Neural progenitor cell (in vitro differentiated cells): ENCODE results near the gene SPAG9. TPM values are rescaled to one million over a fixed set of nuclear protein-coding genes. Genes with fewer than 3 reads are reported as not detected.

Source experiments
- DNase-seq: peaks from one replicate; pipeline ENCODE4 v3.0.0-alpha.2; 2016; ENCODE audit warnings: low spot score
- H2AFZ ChIP-seq: fragments of 200-600 bp; sonication (generic); replicated peaks from 2 replicates; pipeline ENCODE4 v1.6.1; 2016; ENCODE audit warnings: antibody characterized with exemption
- H3F3A ChIP-seq: fragments of 200-600 bp; sonication (generic); 2 replicates; pipeline ENCODE4 v1.6.1; 2016; ENCODE audit warnings: antibody characterized with exemption, low read depth
- H3K27ac ChIP-seq: fragments of 200-600 bp; sonication (generic); 2 replicates; pipeline ENCODE4 v1.5.1; 2016; ENCODE audit warnings: mild to moderate bottlenecking
- H3K27me3 ChIP-seq: fragments of 200-600 bp; sonication (generic); 2 replicates; pipeline ENCODE4 v1.6.1; 2016; ENCODE audit warnings: mild to moderate bottlenecking, moderate library complexity
- H3K36me3 ChIP-seq: fragments of 200-600 bp; sonication (generic); 2 replicates; pipeline ENCODE4 v1.5.1; 2016
- H3K4me1 ChIP-seq: fragments of 200-600 bp; sonication (generic); 2 replicates; pipeline ENCODE4 v1.6.1; 2016; ENCODE audit warnings: mixed run types
- H3K4me2 ChIP-seq: fragments of 200-600 bp; sonication (generic); 2 replicates; pipeline ENCODE4 v1.6.1; 2016
- H3K4me3 ChIP-seq: fragments of 200-600 bp; sonication (generic); 2 replicates; pipeline ENCODE4 v1.5.1; 2016
- H3K79me2 ChIP-seq: fragments of 200-600 bp; sonication (generic); 2 replicates; pipeline ENCODE4 v1.6.1; 2016; ENCODE audit warnings: low read depth
- H3K9ac ChIP-seq: fragments of 200-600 bp; sonication (generic); 2 replicates; pipeline ENCODE4 v1.6.1; 2016
- H3K9me3 ChIP-seq: fragments of 200-600 bp; sonication (generic); 2 replicates; pipeline ENCODE4 v1.5.1; 2016; ENCODE audit warnings: low read depth
- H4K20me1 ChIP-seq: fragments of 200-600 bp; sonication (generic); 2 replicates; pipeline ENCODE4 v1.6.1; 2016; ENCODE audit warnings: low read depth
- H3K27ac Mint-ChIP-seq: 3 replicates; pipeline ENCODE4 v1.8.0; 2021; ENCODE audit warnings: mixed read lengths
- H3K27me3 Mint-ChIP-seq: 2 replicates; pipeline ENCODE4 v1.8.0; 2022; ENCODE audit warnings: low read depth, mild to moderate bottlenecking, inconsistent platforms, moderate library complexity, mixed read lengths; ENCODE audit not compliant: insufficient read depth
- H3K36me3 Mint-ChIP-seq: 3 replicates; pipeline ENCODE4 v1.8.0; 2021; ENCODE audit warnings: mixed read lengths
- H3K4me1 Mint-ChIP-seq: 3 replicates; pipeline ENCODE4 v1.8.0; 2021; ENCODE audit warnings: mixed read lengths
- H3K4me3 Mint-ChIP-seq: 3 replicates; pipeline ENCODE4 v1.8.0; 2021; ENCODE audit warnings: mild to moderate bottlenecking, moderate library complexity, mixed read lengths
- H3K9me3 Mint-ChIP-seq: 3 replicates; pipeline ENCODE4 v1.8.0; 2020; ENCODE audit warnings: mixed read lengths
- EZH2 ChIP-seq: fragments of 200-600 bp; sonication (generic); IDR thresholded peaks from 2 replicates; pipeline ENCODE4 v1.6.1; 2017; ENCODE audit warnings: antibody characterized with exemption, mild to moderate bottlenecking, moderate library complexity
- EZH2phosphoT487 ChIP-seq: fragments of 200-600 bp; sonication (generic); IDR thresholded peaks from 2 replicates; pipeline ENCODE4 v1.6.1; 2017; ENCODE audit warnings: antibody characterized with exemption
- total RNA-seq: library from RNA; depleted of rRNA; stranded (reverse); fragments of >200 nt; gene quantifications from 2 replicates; pipeline ENCODE4 v1.2.3, GENCODE V29; 2015; ENCODE audit warnings: low replicate concordance
- TF ChIP-seq, protein P1 (sequence below): fragments of 200-600 bp; sonication (generic); IDR thresholded peaks from 2 replicates; pipeline ENCODE4 v1.5.1; 2017; ENCODE audit warnings: antibody characterized with exemption, mild to moderate bottlenecking

SPAG9 gene
- total RNA-seq, 1 donor from 2014 or later, result 99.5 TPM

DNA sequence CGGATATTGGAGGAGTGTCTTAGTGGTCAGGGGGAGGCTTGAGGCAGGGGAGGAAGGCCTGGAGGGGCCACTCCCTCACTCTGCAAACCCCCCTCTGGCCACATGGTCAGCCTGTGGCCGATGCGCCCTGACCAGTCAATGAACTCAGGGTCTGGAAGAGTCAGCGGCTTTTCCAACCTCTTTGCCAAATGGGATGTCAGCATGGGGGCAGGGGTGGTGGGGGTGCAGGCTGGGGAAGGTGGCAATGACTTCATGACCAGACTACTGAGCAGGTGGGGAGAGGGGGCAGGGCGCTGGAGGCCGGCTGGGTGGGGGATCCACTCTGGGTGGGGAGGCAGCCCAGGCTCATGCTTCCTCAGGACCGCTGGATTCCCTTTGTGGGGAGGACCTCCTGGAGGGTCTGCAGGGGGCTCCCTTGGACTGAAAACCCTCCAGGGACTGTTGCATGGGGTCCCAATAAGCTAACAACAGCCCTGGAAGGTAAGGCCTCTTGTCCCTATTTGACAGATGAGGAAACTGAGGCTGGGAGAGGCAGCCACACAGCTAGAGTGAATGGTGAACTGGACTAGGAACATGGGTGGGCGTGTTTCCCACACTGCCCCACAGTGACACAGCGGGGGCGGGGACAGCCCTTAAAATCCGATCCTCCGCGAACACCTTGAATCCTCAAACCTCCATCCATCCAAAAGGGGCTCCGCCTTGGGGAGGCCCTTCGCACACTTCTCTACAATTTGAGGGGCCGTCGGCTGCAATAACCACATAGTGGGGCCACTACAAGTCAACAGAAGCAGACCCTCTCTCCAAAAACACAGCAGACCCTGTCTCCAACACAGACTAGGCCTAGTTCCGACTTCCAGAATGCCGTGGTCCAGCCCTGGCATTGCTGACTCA lies 173.5 kb downstream of the SPAG9 start:
- no peak for DNase-seq
- Mint-ChIP-seq H3K36me3 (no peaks in the 10 kb centered on the region), H3K27ac (no peak overlapping the region), H3K27me3 (peaks cover 13% of the 10 kb centered on the region), H3K9me3 (no peaks in the 10 kb centered on the region), H3K4me1 (peaks cover 41% of the 10 kb centered on the region), H3K4me3 (no peak overlapping the region)
- H3F3A ChIP-seq, result peaks cover 23% of the 10 kb centered on the region
- H3K27me3 ChIP-seq, result peaks cover 32% of the 10 kb centered on the region
- H3K4me1 ChIP-seq, result peaks cover 29% of the 10 kb centered on the region
- no peak overlapping the region for H3K27ac ChIP-seq
- H3K79me2 ChIP-seq, result no peaks in the 10 kb centered on the region
- no peak overlapping the region for H3K9ac ChIP-seq
- no peaks in the 10 kb centered on the region for H3K9me3 ChIP-seq
- no peak overlapping the region for H3K4me2 ChIP-seq
- no peak overlapping the region for H2AFZ ChIP-seq
- H3K4me3 ChIP-seq, result no peak overlapping the region
- no peaks in the 10 kb centered on the region for H3K36me3 ChIP-seq
- H4K20me1 ChIP-seq, result no peaks in the 10 kb centered on the region
- no peak for TF ChIP-seq EZH2
- TF ChIP-seq EZH2phosphoT487, result no peak
- TF ChIP-seq, protein P1, sequence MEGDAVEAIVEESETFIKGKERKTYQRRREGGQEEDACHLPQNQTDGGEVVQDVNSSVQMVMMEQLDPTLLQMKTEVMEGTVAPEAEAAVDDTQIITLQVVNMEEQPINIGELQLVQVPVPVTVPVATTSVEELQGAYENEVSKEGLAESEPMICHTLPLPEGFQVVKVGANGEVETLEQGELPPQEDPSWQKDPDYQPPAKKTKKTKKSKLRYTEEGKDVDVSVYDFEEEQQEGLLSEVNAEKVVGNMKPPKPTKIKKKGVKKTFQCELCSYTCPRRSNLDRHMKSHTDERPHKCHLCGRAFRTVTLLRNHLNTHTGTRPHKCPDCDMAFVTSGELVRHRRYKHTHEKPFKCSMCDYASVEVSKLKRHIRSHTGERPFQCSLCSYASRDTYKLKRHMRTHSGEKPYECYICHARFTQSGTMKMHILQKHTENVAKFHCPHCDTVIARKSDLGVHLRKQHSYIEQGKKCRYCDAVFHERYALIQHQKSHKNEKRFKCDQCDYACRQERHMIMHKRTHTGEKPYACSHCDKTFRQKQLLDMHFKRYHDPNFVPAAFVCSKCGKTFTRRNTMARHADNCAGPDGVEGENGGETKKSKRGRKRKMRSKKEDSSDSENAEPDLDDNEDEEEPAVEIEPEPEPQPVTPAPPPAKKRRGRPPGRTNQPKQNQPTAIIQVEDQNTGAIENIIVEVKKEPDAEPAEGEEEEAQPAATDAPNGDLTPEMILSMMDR, result no peak

DNA sequence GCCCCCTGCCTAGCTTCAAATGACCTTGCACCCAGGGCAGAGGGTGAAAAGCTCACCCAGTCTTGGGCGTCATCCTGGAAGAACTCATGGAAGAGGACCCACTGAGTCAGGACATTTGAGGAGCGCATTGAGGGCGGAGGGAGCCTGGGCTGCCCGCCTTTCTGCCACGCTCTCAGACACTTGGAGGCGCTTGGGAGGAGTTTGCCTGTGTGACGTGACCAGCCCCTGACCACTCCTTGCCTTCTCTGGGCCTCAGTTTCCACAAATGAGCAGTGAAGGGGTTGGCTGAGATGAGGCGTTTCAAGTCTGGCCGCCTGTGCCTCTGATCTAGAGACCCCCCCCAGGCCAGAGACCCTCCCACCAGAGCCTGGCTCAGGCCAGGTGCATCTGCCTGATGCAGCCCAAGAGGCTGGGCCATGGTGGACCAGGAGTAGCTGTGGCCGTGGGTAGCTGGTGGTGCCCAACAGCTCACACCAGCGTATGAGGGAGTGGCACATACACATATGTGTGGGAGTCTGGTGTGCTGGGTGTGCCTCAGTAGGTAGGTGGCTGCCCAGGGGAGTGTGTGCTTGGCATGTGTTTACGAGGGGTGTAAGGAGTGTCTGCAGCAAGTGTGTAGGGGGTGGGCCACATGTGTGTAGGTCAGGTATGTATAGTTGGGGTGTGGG lies 174.3 kb downstream of the SPAG9 start:
- Histone ChIP-seq H3K27me3 (peaks cover 38% of the 10 kb centered on the region), H3F3A (peaks cover 23% of the 10 kb centered on the region), H3K9me3 (no peaks in the 10 kb centered on the region), H3K27ac (no peak overlapping the region), H3K4me1 (peaks cover 29% of the 10 kb centered on the region), H3K4me2 (no peak overlapping the region), H3K36me3 (no peaks in the 10 kb centered on the region), H3K79me2 (no peaks in the 10 kb centered on the region), H2AFZ (no peak overlapping the region), H3K9ac (no peak overlapping the region), H4K20me1 (no peaks in the 10 kb centered on the region), H3K4me3 (no peak overlapping the region)
- Mint-ChIP-seq H3K27me3 (peaks cover 13% of the 10 kb centered on the region), H3K4me1 (peaks cover 43% of the 10 kb centered on the region), H3K4me3 (no peak overlapping the region), H3K9me3 (no peaks in the 10 kb centered on the region), H3K27ac (no peak overlapping the region), H3K36me3 (no peaks in the 10 kb centered on the region)
- TF ChIP-seq EZH2 (no peak), EZH2phosphoT487 (no peak)
- TF ChIP-seq, protein P1, result no peak
- DNase-seq, result no peak

DNA sequence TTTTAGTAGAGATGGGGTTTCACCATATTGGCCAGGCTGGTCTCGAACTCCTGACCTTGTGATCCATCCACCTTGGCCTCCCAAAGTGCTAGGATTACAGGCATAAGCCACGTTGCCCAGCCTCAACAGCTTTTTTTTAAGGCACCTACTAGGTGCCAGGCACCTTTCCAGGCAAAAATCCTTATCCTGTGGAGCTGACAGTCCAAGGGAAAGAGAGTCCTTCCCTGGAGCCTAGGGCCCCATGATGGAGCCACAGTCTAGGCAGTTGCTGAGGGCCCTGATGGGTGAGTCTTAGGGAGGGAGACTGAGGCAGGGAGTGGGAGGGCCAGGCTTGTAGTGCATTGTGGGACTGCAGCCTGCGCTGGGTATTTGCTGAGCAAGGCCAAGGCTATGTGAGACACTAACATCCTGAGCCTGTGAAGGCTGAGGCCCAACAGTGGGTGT lies 174.9 kb downstream of the SPAG9 start:
- Mint-ChIP-seq H3K27me3 (peaks cover 13% of the 10 kb centered on the region), H3K4me1 (peaks cover 42% of the 10 kb centered on the region), H3K4me3 (no peak overlapping the region), H3K9me3 (no peaks in the 10 kb centered on the region), H3K36me3 (no peaks in the 10 kb centered on the region), H3K27ac (no peak overlapping the region)
- H3K27me3 ChIP-seq, result peaks cover 38% of the 10 kb centered on the region
- H2AFZ ChIP-seq, result no peak overlapping the region
- H3K9me3 ChIP-seq, result no peaks in the 10 kb centered on the region
- no peak for DNase-seq
- H3K9ac ChIP-seq, result no peak overlapping the region
- no peak overlapping the region for H3K4me2 ChIP-seq
- TF ChIP-seq, protein P1, result no peak
- no peak for TF ChIP-seq EZH2
- no peak for TF ChIP-seq EZH2phosphoT487
- H3K27ac ChIP-seq, result no peak overlapping the region
- H3K4me1 ChIP-seq, result peaks cover 29% of the 10 kb centered on the region
- H3K79me2 ChIP-seq, result no peaks in the 10 kb centered on the region
- H3K36me3 ChIP-seq, result no peaks in the 10 kb centered on the region
- H3K4me3 ChIP-seq, result no peak overlapping the region
- H3F3A ChIP-seq, result peaks cover 23% of the 10 kb centered on the region
- H4K20me1 ChIP-seq, result no peaks in the 10 kb centered on the region
